NCI-H446 treated with DMSO at 0.1 percent for 48 hours (cell line): Measurements from ENCODE around the gene SOX18.
"Not testable (repeated sequence)": the region's sequence is repeated elsewhere in the genome, so short reads cannot be mapped to it uniquely, and the experiment has no call there.

ENCODE experiments used
- DNase-seq: peaks from one replicate; lab custom pipeline; 2025; lab: John Stamatoyannopoulos, UW

SOX18 gene

DNA sequence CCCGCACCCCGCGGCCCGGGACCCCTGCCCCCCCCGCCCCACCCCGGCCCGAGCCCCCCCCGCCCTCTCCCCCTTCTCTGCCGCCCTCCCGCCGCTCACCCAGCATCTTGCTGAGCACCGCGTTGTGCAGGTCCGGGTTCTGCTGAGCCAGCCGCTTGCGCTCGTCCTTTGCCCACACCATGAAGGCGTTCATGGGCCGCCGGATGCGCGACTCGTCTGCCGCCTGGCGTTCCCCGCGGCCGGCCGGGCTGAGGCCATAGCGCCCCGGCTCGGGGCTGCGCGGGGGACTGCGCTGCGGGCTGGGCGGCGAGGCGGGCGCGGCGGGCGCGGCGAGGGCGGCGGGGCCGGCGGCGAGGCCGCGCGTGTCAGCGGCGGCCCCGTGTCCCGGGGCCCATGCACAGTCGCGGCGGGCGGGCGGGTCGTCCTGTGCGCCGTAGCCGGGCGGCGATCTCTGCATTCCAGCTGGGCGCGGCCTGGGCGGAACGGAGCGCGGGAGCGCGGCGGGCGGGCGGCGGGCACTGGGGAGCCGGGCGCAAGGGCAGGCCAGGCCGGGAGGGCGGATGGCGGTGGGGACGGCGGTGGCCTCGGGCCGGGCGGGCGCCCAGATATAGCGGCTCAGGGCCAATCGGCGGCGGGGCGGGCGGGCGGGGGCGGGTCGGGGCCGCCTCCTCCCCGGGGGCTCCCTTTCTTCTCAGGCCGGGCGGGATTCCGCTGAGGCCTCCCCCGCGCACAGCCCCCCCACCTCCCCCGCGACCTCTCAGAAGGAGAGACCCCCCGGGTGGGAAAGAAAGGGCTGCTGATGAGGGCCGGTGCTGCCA lies at the start of gene SOX18:
Gene SOX18, minus strand, starts transcription at position 580 of the 818 bp plus-strand sequence. Its CDS starts 123 bp downstream, at position 457.
- DNase-seq, result no peak

DNA sequence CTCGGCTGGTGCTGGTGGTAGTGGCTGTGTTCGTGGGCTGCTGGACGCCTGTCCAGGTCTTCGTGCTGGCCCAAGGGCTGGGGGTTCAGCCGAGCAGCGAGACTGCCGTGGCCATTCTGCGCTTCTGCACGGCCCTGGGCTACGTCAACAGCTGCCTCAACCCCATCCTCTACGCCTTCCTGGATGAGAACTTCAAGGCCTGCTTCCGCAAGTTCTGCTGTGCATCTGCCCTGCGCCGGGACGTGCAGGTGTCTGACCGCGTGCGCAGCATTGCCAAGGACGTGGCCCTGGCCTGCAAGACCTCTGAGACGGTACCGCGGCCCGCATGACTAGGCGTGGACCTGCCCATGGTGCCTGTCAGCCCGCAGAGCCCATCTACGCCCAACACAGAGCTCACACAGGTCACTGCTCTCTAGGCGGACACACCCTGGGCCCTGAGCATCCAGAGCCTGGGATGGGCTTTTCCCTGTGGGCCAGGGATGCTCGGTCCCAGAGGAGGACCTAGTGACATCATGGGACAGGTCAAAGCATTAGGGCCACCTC lies 49.1 kb upstream of the SOX18 start:
- no peak for DNase-seq

DNA sequence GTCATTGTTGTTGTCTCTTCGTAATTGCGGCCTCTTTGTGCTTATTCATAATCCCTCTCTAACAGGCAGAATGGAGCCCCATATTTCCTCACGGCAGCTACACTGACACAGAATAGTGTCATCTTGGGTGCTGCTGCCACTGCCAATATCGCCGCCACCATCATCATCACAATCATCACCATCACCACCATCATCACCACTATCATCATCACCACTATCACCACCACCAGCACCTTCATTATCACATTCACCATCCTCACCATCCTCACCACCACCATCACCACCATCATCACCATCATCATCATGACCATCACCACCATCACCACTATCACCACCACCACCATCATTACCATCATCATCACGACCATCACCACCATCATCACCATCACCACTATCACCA lies 47.1 kb upstream of the SOX18 start:
- DNase-seq, result no peak

DNA sequence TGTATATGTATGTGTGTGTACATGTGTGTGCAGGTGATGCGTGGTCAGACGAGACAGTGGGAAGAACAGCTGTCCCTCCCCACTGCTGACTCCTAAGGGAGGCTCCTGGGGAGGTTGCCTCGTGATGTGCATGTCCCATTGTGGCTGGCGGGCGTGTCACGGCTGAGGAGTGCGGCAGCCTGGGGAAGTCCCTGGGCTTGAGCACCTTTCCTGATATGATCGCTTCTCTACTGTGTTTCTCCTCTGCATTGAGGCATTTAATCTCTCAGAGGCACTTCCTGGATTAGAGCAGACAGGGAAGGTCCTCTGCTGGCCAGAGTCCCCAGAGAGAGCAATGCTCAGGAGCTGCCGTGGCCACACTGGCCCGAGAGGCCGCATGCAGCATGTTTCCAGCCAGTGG lies 46.5 kb upstream of the SOX18 start:
- DNase-seq, result no peak

DNA sequence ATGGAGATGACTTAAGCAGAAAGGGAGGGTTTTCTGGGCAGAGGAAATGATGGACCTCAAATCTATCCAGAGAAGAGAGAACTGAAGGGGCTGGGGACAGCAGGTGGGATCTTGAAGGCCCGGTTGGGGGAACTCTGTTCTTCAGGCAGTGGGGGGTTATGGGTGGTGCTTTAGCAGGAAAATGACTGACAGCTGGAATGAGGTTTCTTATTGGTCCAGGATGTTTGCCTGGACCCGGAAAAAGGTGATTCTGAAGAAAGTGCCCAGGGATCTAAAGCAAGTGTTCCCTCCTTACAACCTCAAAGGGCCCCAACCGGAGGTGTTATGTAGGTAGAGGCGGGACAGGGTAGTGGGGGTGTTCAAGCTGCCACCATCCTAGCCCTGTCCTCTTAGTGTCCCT lies 46.0 kb upstream of the SOX18 start:
- DNase-seq, result no peak

DNA sequence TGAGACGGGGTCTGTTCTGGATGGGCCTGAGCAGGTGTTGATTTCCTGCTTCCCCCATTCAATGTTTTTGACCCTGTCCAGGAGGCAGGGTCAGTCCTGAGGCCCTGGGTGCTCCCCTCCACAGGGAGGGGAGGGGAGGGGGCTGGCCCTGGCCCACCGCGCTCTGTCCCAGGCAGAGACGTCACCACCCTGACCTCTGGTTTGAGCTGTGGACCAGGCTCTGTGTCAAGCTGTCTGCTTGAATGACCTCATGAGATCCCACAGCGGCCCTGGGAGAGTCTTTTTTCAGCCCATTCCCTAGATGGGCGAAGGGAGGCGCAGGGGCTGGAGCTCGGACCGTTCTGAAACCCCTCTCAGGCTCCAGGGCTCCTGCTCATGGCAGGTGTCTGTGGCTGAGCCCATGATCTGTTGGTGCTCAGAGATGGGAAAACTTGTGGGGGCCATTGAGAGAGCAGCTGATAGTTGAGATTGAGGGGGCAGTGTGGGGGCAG lies 43.6 kb upstream of the SOX18 start:
- no peak for DNase-seq

DNA sequence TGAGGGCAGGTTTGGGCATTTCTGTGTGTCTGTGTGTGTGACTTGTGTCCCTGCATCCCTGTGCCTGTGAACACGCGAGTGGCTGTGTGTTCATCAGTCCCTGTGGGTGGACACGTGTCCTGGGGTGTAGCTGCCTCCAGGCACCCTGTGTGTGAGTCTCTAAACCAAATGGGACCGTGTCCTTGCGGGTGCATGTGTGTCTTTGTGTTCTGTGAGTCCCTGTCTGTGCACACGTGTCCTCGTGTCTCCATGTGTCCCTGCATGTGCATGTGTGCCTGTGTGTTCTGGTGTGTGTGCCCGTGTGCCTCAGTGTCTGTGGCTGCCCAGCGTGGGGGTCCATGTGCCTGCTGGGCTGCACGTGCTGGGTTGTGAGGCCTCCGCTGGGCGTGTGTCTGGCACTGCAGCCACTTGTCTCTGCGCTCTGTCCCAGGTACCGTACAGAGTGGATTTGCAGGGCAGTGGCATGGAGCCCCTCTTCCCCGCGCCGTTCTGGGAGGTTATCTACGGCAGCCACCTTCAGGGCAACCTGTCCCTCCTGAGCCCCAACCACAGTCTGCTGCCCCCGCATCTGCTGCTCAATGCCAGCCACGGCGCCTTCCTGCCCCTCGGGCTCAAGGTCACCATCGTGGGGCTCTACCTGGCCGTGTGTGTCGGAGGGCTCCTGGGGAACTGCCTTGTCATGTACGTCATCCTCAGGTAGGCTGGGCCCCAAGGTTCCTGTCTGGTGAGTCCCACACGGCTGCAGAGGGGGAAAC lies 43.0 kb upstream of the SOX18 start:
- DNase-seq, result no peak

DNA sequence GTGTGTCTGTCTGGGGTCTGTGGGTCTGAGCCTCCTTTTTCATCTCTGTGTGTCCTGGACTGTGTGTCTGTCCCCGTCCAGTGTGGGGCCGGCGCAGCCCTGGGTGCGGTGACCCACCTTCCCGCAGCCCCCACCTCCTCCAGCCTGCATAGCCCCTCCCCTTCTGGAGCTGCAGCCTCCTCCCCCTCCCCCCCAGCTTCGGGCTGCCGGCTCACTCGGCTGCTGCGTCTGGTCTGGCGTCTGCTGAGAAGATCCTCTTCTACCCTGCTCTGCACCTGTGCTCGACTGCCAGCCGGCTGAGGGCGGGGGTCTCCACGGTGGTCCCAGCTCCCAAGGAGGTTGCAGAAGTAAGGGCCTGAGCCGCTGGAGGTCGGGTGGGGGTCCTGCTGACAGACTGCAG lies 42.3 kb upstream of the SOX18 start:
- no peak for DNase-seq

DNA sequence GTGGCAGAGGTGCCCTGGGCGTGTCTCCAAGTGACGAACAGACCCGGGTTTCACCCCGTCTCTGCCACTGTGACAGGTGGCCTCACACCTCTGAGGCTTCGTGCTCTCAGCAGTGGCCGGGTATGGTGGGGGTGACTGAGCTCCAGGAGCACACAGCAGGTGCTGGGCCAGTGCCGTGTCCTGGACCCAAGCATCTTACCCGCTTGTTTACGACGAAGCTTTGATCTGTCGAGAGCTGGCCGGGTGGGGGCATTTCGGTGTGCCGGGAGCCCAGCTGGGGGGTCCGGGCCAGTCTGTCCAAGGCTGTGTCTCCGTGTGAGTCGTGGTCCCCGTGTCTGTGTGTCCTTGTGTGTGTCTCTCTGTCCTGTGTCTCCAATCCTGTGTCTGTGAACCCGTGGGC lies 41.9 kb upstream of the SOX18 start:
- DNase-seq, result no peak

DNA sequence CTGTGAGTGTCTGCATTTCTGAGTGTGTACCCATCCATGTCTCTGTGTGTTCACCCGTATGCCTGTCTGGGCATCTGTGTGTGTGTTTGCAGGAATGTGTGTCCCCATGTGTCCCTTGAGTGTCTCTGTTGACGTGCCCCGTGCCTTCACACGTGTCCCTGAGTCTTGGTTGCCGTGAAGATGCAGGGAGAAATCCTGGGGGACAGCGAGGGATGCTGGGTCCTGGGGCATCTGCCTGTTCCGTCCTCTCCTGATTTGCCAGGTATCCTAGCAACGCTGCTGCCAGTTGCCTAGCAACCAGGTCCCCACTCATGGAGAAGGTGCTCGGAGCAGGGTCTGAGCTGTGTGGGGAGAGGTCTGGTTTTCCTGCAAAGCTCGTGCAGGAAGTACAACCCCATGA lies 40.7 kb upstream of the SOX18 start:
- DNase-seq, result peak; percentile 17

DNA sequence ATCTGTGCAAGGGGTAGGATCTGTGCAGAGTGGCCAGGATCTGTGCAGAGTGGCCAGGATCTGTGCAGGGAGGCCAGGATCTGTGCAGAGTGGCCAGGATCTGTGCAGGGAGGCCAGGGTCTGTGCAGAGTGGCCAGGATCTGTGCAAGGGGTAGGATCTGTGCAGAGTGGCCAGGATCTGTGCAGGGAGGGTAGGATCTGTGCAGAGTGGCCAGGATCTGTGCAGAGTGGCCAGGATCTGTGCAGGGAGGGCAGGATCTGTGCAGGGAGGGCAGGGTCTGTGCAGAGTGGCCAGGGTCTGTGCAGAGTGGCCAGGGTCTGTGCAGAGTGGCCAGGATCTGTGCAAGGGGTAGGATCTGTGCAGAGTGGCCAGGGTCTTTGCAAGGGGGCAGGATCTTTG lies 39.1 kb upstream of the SOX18 start:
- DNase-seq, result not testable (repeated sequence)

DNA sequence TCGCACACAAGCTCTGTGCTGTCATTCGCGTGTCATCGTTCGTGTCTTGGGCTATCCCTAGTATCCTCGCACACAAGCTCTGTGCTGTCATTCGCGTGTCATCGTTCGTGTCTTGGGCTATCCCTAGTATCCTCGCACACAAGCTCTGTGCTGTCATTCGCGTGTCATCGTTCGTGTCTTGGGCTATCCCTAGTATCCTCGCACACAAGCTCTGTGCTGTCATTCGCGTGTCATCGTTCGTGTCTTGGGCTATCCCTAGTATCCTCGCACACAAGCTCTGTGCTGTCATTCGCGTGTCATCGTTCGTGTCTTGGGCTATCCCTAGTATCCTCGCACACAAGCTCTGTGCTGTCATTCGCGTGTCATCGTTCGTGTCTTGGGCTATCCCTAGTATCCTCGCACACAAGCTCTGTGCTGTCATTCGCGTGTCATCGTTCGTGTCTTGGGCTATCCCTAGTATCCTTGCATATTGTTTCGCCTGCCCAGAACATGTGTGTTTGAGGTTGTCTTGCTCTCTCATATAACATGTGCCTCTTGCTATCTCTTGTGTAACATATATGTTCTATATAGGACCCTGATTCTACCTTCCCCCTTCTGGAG lies 37.9 kb upstream of the SOX18 start:
- not testable (repeated sequence) for DNase-seq

DNA sequence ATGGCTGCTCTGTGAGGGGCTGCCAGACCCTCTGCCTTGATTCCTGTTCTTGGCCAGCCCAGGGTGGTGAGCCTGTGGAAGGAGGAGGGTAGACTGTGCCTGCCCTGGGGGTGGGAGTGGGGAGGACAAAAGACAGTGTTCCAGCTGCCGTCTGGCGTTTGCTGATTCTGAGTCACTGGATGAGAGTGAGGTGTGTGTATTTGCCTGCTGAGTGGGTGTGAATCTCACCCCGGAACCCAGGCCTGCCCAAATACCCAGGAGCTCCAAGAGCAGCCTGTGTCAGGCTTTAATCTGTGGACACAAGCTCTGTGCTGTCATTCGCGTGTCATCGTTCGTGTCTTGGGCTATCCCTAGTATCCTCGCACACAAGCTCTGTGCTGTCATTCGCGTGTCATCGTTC lies 37.4 kb upstream of the SOX18 start:
- no peak for DNase-seq

DNA sequence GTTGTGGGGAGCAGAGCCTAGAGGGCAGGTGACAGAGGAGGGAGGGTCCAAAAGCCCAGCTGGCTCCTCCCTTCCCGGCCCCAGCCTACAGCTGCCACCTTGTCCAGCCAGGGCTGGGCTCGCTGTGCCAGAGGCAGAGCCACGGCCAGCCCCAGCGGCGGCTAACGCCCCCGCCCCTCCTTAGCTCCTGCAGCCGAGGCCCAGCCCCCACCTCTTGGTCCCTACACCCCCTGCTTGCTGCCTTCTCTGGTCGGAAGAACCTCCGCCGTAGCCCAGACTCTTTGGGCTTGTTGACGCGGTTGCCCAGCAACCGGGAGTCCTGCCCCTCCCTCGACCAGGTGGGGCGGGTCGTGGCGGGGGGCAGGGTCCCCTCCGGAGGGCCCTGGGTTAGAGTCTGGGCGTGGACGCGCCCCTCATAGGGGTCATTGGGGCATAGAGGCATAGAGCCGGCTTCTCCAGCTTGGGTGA lies 35.3 kb upstream of the SOX18 start:
- no peak for DNase-seq

DNA sequence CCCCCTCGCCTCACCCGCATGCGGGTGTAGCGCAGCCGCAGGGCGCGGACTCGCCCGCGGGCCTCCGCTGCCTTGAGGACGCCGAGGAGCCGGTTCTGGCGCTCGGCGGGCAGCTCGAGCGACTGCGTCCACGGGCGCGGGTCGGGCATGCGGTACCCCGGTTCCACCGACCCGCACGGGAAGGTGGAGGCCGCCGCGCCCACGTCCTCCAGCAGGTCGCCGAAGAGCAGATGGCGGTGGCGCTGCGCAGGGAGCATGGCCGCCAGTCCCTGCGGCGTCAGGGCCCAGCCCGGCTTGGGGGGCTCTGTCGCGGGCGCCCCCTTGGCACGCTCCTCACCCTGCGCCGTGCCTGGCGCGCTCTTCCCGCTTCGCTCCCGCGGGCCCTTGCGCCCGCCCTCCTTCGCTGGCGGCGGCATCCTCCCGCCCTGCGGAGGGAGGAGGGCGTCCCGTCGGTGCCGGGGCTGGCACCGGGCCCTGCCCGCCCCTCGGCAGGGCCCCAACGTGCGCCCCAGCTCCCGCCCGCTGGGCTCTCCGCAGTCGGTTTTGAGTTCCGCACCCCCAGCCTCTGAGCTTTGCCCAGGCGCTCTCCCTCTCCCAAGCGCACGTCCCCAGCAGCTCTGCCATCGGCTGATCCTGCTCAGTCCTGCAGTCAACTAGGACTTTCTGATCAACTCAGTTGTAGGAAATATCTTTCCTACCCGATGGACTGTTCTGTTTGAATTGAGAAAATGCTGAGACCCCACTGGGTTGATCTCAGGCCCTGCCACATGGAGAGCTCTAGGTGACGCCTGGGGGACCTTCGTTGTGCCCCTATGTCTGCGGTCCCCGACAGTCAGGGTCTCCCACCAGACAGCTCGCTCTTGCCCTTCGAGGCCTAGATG lies 34.6 kb upstream of the SOX18 start, which contains the start of gene LKAAEAR1:
Gene LKAAEAR1, minus strand, starts transcription at position 595 of the 881 bp plus-strand sequence. Its CDS starts 179 bp downstream, at position 416.
- no peak for DNase-seq

DNA sequence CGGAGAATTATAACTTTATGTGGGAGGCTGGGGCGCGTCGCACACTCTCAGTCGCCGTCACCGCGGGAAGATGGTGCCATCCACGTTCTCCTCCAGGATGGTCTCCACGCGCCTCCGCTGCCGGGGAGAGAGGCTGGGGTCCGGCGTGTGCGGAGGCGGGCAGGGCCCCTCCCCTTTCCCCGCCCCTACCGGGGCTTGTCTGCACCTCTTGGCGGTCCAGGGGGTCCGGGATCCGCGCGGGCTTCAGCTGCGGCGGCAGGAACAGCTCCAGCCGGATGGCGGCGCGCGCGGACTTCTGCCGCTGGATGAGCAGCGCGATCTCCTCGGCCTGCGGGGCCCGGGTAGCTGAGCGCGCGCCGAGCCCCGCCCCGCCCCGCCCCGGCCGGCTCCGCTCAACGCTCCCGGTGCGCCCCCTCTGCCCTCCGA lies 34.0 kb upstream of the SOX18 start:
- peak; percentile 55 for DNase-seq

DNA sequence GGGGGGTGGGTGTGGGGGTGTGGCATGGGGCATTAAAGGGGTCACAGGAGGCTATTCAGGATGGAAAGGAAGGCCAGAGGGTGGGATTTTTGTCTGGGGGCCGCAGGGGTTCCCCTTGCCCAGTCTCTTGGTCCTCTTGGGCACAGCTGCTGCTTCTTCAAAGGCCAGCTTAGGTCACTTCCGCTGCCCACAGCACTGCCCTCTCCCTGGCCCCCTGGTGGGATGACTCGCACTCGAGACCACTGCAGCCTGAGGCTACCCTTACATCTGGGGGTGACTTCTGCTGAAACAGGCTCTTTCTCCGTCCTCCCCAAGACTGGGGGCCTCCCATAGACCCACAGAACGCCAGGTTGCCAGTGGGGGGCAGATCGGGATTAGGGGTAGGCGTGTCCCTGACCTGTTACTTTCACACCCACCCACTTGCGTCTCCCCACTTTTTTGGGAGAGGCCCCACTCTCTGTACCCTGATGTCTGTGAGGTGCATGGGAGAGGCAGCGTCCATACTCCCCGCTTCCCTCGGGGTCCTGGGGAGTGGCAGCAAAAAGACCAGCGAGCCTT lies 33.5 kb upstream of the SOX18 start:
- DNase-seq, result no peak

DNA sequence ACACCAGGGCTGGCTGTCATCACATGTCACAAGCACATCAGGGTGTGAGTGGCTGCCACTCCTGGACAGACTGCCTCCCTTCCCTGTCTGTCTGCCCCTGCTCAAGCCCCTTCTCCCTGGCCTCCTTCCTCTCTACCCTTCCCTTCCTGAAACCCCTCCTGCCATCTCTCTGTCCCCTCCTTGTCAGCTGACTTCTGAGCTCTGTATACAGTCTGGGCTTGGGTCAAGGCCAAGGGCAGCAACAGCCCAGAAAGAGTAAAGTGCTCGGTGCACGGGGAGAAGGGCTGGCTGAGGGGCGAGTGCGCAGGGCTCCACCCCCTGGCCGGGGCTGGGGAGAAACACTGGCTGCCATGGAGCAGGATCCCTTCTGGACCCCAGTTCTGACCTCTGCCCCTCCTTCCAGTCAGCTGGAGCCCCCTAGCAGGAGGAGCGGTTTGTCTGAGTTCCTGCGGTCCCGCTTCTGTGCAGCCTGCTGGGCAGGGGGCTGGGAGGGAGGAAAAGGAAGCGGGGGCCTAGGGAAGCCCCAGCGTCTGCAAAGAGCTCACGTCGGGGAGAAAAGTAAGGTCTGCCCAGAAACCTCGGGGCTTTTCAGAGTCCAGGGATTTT lies 32.8 kb upstream of the SOX18 start:
- no peak for DNase-seq

DNA sequence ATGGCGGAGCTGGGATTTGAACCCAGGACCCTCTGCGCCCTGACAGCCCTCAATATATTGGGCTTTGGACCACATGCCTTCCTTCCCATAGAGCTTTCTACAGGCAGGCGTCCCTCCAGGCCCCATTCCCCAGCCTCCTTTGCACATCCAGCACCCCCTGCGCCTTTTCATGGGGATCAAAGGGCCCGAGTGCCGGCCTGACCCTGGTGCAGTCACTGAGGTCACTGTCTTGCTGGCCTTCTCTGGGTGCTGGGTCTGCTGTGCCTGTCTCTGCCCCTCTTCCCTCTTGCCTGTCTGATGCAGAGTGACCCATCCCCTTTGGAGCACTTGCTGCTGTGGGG lies 32.2 kb upstream of the SOX18 start:
- DNase-seq, result no peak

DNA sequence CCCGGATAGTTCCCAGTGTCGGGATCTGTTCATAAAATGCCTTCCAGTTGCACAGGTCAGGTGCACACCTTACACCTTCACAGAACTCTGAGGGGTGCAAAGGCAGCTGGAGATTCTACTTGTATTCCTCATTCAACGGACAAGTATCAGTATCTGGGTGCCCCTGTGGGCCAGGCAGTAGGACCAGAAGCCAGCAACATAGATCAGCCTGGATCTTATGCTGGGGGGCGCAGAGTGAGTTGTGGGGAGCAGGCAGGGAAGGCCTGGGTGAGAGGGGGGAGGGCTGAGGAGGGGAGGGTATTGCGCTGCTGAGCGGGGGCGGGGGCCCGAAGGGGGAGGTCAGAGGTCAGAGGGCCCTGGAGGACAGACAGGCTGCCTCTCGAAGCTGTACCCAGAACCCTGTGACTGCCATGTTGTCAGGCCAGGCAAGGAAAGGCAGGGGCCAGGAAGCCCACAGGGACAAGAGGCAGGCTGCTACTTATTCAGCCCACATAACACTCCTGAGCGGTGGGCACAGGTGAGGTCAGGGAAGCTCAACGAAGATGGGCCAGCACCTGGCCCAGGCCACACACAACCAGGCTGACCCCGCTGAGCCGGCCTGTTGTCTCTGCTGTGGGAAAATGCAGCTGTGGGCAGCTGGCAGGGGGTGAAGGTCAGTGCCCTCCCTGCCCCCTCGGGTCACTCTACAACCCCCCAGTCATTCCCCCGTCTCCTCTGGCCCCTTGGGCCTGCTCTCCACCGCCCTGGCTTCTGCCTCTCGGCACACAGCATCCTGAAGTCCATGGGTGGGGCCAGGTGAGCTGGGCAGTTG lies 31.6 kb upstream of the SOX18 start:
- no peak for DNase-seq
